Activated CD8-positive, alpha-beta memory T cell treated with anti-CD3 and anti-CD28 coated beads, Interleukin-2, amount 10 ng/mL, durations not matched to agents 7 days and 5 days (primary cell): Measurements from ENCODE around the gene COPE. TPM values are rescaled to one million over a fixed set of nuclear protein-coding genes. Genes with fewer than 3 reads are reported as not detected.

Experiments
- ATAC-seq: fragments of 150-1000 bp; cut with Tn5 transposase; one replicate; pipeline ENCODE4 v1.10.0; 2021; ENCODE audit warnings: moderate library complexity
- CTCF ChIA-PET: fragments of 350-600 bp; sonication (Branson Sonifier 250); formaldehyde crosslinking; loops from one replicate; lab custom pipeline; 2021; ENCODE audit warnings: antibody characterized with exemption; lab: Charles Lee
- DNase-seq: peaks from one replicate; pipeline ENCODE4 v3.0.0-alpha.2; 2020
- H3K27ac Mint-ChIP-seq: one replicate; pipeline ENCODE4 v1.8.0; 2021; ENCODE audit warnings: mild to moderate bottlenecking, mixed read lengths
- H3K27me3 Mint-ChIP-seq: one replicate; pipeline ENCODE4 v1.8.0; 2021; ENCODE audit warnings: mixed read lengths
- H3K36me3 Mint-ChIP-seq: one replicate; pipeline ENCODE4 v1.8.0; 2021; ENCODE audit warnings: mild to moderate bottlenecking, mixed read lengths
- H3K4me1 Mint-ChIP-seq: one replicate; pipeline ENCODE4 v1.8.0; 2021; ENCODE audit warnings: mixed read lengths
- H3K4me3 Mint-ChIP-seq: one replicate; pipeline ENCODE4 v1.8.0; 2021; ENCODE audit warnings: mild to moderate bottlenecking, moderate library complexity, mixed read lengths
- H3K9me3 Mint-ChIP-seq: one replicate; pipeline ENCODE4 v1.8.0; 2022; ENCODE audit warnings: low read depth, mixed read lengths
- total RNA-seq, 2 experiments: library from RNA; stranded (reverse); gene quantifications; one replicate each; pipeline ENCODE4 v1.2.3, GENCODE V29; 2021

Gene COPE
- total RNA-seq, 2 experiments from 2014 or later, result 251 to 264 TPM

- no peak for ATAC-seq
- H3K9me3 Mint-ChIP-seq, result no peaks in the 10 kb centered on the region
- DNase-seq, result no peak
- no peak overlapping the region for H3K27ac Mint-ChIP-seq
- CTCF ChIA-PET, result no interaction called here
- no peak overlapping the region for H3K4me3 Mint-ChIP-seq
- no peaks in the 10 kb centered on the region for H3K4me1 Mint-ChIP-seq
- H3K36me3 Mint-ChIP-seq, result no peaks in the 10 kb centered on the region
- H3K27me3 Mint-ChIP-seq, result no peaks in the 10 kb centered on the region
Measured at GRCh38 chr19:18886972-18887371, 32.2 kb downstream of the COPE start.

- H3K36me3 Mint-ChIP-seq, result no peaks in the 10 kb centered on the region
- CTCF ChIA-PET, result no interaction called here
- H3K9me3 Mint-ChIP-seq, result no peaks in the 10 kb centered on the region
- no peak for DNase-seq
- H3K4me1 Mint-ChIP-seq, result no peaks in the 10 kb centered on the region
- H3K4me3 Mint-ChIP-seq, result no peak overlapping the region
- H3K27ac Mint-ChIP-seq, result no peak overlapping the region
- no peaks in the 10 kb centered on the region for H3K27me3 Mint-ChIP-seq
- ATAC-seq, result no peak
Measured at GRCh38 chr19:18883526-18884304, 35.5 kb downstream of the COPE start.

GRCh38 chr19:18881491-18881890 is 37.7 kb downstream of the COPE start:
- Mint-ChIP-seq H3K36me3 (no peaks in the 10 kb centered on the region), H3K27ac (no peak overlapping the region), H3K27me3 (no peaks in the 10 kb centered on the region), H3K4me3 (no peak overlapping the region), H3K9me3 (no peaks in the 10 kb centered on the region), H3K4me1 (no peaks in the 10 kb centered on the region)
- DNase-seq (no peak), ATAC-seq (no peak)
- CTCF ChIA-PET, result no interaction called here

GRCh38 chr19:18879579-18880373 is 39.4 kb downstream of the COPE start:
- Mint-ChIP-seq H3K27ac (no peak overlapping the region), H3K4me3 (no peak overlapping the region), H3K9me3 (no peaks in the 10 kb centered on the region), H3K4me1 (no peaks in the 10 kb centered on the region), H3K27me3 (no peaks in the 10 kb centered on the region), H3K36me3 (no peaks in the 10 kb centered on the region)
- DNase-seq, result no peak
- ATAC-seq, result peak; percentile 62
- CTCF ChIA-PET, result no interaction called here

GRCh38 chr19:18878858-18879578 is 40.2 kb downstream of the COPE start:
- CTCF ChIA-PET, result no interaction called here
- Mint-ChIP-seq H3K4me3 (no peak overlapping the region), H3K36me3 (no peaks in the 10 kb centered on the region), H3K27ac (no peak overlapping the region), H3K9me3 (no peaks in the 10 kb centered on the region), H3K4me1 (no peaks in the 10 kb centered on the region), H3K27me3 (no peaks in the 10 kb centered on the region)
- DNase-seq (no peak), ATAC-seq (peak; percentile 18)

GRCh38 chr19:18878058-18878797 is 41.0 kb downstream of the COPE start:
- CTCF ChIA-PET, result interaction anchor here (1.6 kb wide), 1 partner anchor 11 kb away, joined by 3 read pairs; no protein-coding TSS in a partner anchor
- ATAC-seq (no peak), DNase-seq (no peak)
- no peaks in the 10 kb centered on the region for H3K9me3 Mint-ChIP-seq
- H3K36me3 Mint-ChIP-seq, result no peaks in the 10 kb centered on the region
- no peaks in the 10 kb centered on the region for H3K4me1 Mint-ChIP-seq
- H3K27ac Mint-ChIP-seq, result no peak overlapping the region
- no peaks in the 10 kb centered on the region for H3K27me3 Mint-ChIP-seq
- no peak overlapping the region for H3K4me3 Mint-ChIP-seq

- DNase-seq (no peak), ATAC-seq (no peak)
- Mint-ChIP-seq H3K27ac (no peak overlapping the region), H3K4me1 (no peaks in the 10 kb centered on the region), H3K9me3 (no peaks in the 10 kb centered on the region), H3K36me3 (no peaks in the 10 kb centered on the region), H3K27me3 (peaks cover under 1% of the 10 kb centered on the region), H3K4me3 (no peak overlapping the region)
- CTCF ChIA-PET, result interaction anchor here (0.7 to 1.6 kb wide), 3 partner anchors 9 to 288 kb away, joined by 3 to 4 read pairs (median 3); no protein-coding TSS in a partner anchor
Measured at GRCh38 chr19:18876865-18877264, 42.3 kb downstream of the COPE start.

- no peak for DNase-seq
- Mint-ChIP-seq H3K27ac (no peak overlapping the region), H3K36me3 (no peaks in the 10 kb centered on the region), H3K4me1 (no peaks in the 10 kb centered on the region), H3K27me3 (peaks cover 8% of the 10 kb centered on the region), H3K4me3 (no peak overlapping the region), H3K9me3 (no peaks in the 10 kb centered on the region)
- ATAC-seq, result no peak
- CTCF ChIA-PET, result interaction anchor here (0.7 to 1.0 kb wide), 3 partner anchors 10 to 209 kb away, joined by 3 to 4 read pairs (median 3); no protein-coding TSS in a partner anchor
Measured at GRCh38 chr19:18875726-18876125, 43.5 kb downstream of the COPE start.

- Mint-ChIP-seq H3K27me3 (peaks cover 9% of the 10 kb centered on the region), H3K36me3 (peaks cover 11% of the 10 kb centered on the region), H3K4me1 (no peaks in the 10 kb centered on the region), H3K4me3 (no peak overlapping the region), H3K9me3 (no peaks in the 10 kb centered on the region), H3K27ac (no peak overlapping the region)
- CTCF ChIA-PET, result interaction anchor here (0.7 kb wide), 1 partner anchor 29 kb away, joined by 5 read pairs; no protein-coding TSS in a partner anchor
- ATAC-seq (no peak), DNase-seq (no peak)
Measured at GRCh38 chr19:18871543-18871942, 47.6 kb downstream of the COPE start.

- Mint-ChIP-seq H3K4me1 (no peaks in the 10 kb centered on the region), H3K27me3 (peaks cover 9% of the 10 kb centered on the region), H3K27ac (no peak overlapping the region), H3K9me3 (no peaks in the 10 kb centered on the region), H3K36me3 (peaks cover 13% of the 10 kb centered on the region), H3K4me3 (no peak overlapping the region)
- CTCF ChIA-PET, result no interaction called here
- ATAC-seq, result no peak
- DNase-seq, result no peak
Measured at GRCh38 chr19:18870531-18871172, 48.5 kb downstream of the COPE start.

GRCh38 chr19:18869781-18870530 is 49.2 kb downstream of the COPE start:
- no peaks in the 10 kb centered on the region for H3K4me1 Mint-ChIP-seq

More at GRCh38 chr19:18869781-18870530, 49.2 kb downstream of the COPE start:
- CTCF ChIA-PET, result no interaction called here
- Mint-ChIP-seq H3K9me3 (no peaks in the 10 kb centered on the region), H3K27me3 (peaks cover 9% of the 10 kb centered on the region), H3K36me3 (peaks cover 15% of the 10 kb centered on the region), H3K27ac (no peak overlapping the region), H3K4me3 (no peak overlapping the region)
- DNase-seq (no peak), ATAC-seq (no peak)
